Upper lobe of left lung (tissue), 4 donors: ENCODE data around the gene RMND5B.

Source experiments
- POLR2AphosphoS5 ChIP-seq, 2 donors: sonication (generic); formaldehyde crosslinking; IDR thresholded peaks; one replicate each; pipeline ENCODE4 v1.5.1; 2017; ENCODE audit warnings: antibody characterized with exemption in 2 of 2
- TF ChIP-seq, protein P1 (sequence below), 6 experiments: fragments of 450-650 bp in 4 of 6; fragments of 200-600 bp in 2 of 6; sonication (generic) in 2 of 6; IDR thresholded peaks; one replicate each; pipeline ENCODE4 v1.5.1; 2016 to 2019; ENCODE audit warnings: antibody characterized with exemption in 6 of 6

DNA sequence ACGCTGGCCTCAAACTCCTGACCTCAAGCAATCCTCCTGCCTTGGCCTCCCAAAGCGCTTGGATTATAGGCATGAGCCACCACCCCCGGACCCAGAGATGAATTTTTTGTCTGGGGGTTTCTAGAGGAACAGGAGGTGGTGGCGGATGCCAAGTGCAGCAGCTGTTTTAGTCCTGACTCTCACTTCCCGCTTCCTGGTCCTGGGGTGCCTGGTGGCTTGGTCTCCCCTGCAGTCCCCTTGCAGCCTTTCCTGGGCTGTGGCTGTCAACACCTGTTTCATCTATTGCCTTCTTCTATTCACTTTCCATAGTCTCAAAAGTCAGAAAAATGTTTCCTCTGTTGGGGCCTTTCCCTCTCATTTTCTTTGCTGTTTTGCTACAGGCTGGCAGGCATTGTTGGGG is 29.4 kb downstream of the RMND5B start:
- TF ChIP-seq, protein P1, sequence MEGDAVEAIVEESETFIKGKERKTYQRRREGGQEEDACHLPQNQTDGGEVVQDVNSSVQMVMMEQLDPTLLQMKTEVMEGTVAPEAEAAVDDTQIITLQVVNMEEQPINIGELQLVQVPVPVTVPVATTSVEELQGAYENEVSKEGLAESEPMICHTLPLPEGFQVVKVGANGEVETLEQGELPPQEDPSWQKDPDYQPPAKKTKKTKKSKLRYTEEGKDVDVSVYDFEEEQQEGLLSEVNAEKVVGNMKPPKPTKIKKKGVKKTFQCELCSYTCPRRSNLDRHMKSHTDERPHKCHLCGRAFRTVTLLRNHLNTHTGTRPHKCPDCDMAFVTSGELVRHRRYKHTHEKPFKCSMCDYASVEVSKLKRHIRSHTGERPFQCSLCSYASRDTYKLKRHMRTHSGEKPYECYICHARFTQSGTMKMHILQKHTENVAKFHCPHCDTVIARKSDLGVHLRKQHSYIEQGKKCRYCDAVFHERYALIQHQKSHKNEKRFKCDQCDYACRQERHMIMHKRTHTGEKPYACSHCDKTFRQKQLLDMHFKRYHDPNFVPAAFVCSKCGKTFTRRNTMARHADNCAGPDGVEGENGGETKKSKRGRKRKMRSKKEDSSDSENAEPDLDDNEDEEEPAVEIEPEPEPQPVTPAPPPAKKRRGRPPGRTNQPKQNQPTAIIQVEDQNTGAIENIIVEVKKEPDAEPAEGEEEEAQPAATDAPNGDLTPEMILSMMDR (IDR thresholded peaks at IDR 0.05) = no peak
- no peak for TF ChIP-seq POLR2AphosphoS5 (IDR thresholded peaks at IDR 0.05)
